Right lobe of liver (tissue), 6 donors: ENCODE data around the gene KCNQ5. TPM values are rescaled to one million over a fixed set of nuclear protein-coding genes. Genes with fewer than 3 reads are reported as not detected.

ENCODE experiments used
- ATAC-seq, 4 donors: fragments of 200-7000 bp; cut with Tn5 transposase; one replicate each; pipeline ENCODE4 v1.9.1; 2020; ENCODE audit warnings: mild to moderate bottlenecking in 4 of 4, moderate library complexity in 4 of 4
- DNase-seq, 3 donors: peaks; one replicate each; pipeline ENCODE4 v3.0.0-alpha.2; 2020
- H3K27ac ChIP-seq, 3 donors: fragments of 200-600 bp; one replicate each; pipeline ENCODE4 v1.8.0; 2022
- H3K27me3 ChIP-seq, 2 donors: fragments of 200-600 bp; one replicate each; pipeline ENCODE4 v1.8.0; 2022
- H3K36me3 ChIP-seq, 4 donors: fragments of 200-600 bp; sonication (generic) in 1 of 4; one replicate each; pipeline versions ENCODE4 v1.5.1 to v1.8.0; 2017 to 2022; ENCODE audit warnings: control low read depth in 1 of 4
- H3K4me1 ChIP-seq, 4 donors: fragments of 200-600 bp; sonication (generic) in 1 of 4; one replicate each; pipeline versions ENCODE4 v1.5.1 to v1.8.0; 2017 to 2022; ENCODE audit warnings: control low read depth in 1 of 4
- H3K4me3 ChIP-seq, 3 donors: fragments of 200-600 bp; one replicate each; pipeline ENCODE4 v1.8.0; 2022
- H3K9me3 ChIP-seq, 4 donors: fragments of 200-600 bp; sonication (generic) in 1 of 4; one replicate each; pipeline versions ENCODE4 v1.5.1 to v1.8.0; 2017 to 2022; ENCODE audit warnings: control low read depth in 1 of 4
- CTCF ChIP-seq, 4 donors: fragments of 200-600 bp in 3 of 4; fragments of 450-650 bp in 1 of 4; IDR thresholded peaks; one replicate each; pipeline versions ENCODE4 v1.5.1 to v1.8.0; 2016 to 2022; ENCODE audit warnings: antibody characterized with exemption in 4 of 4, mild to moderate bottlenecking in 2 of 4
- POLR2A ChIP-seq: fragments of 450-650 bp; IDR thresholded peaks from one replicate; pipeline ENCODE4 v1.6.1; 2017; ENCODE audit warnings: antibody characterized with exemption, mild to moderate bottlenecking
- WGBS: methylation state at CpG from one replicate; pipeline ENCODE4 v1.1.6; 2018; ENCODE audit warnings: low coverage, low lambda C conversion rate; ENCODE audit not compliant: insufficient coverage; ENCODE audit errors: missing lambda C conversion rate; 5-methylcytosine and 5-hydroxymethylcytosine counted together
- intact Hi-C, 2 donors: fragments of 100-400 bp; cut with DNase I; formaldehyde crosslinking; loops; one replicate each; pipeline versions ENCODE4 v1.11.2 to v1.14.1; 2022
- total RNA-seq, 6 experiments: library from RNA; depleted of rRNA in 2 of 6; stranded (reverse); fragments of >200 nt in 2 of 6; fragmentation: NEBNext Ultra II Directional in 3 of 6; extraction: Animal tissue kit (Norgen Biotek cat#: 25700) in 3 of 6; gene quantifications; one replicate each; pipeline versions ENCODE4 v1.1.0 to v1.2.4, GENCODE V29; 2016 to 2023
- donor health status: DM: no; HTN: yes; CAD: no.
- donor health status: DM: no; HTN: no; CAD: no.
- donor health status: DM: no; HTN: no; CAD: no.
- donor health status: DM: no; HTN: yes; CAD: no.
- donor health status: DM: no; HTN: yes; CAD: no.

The KCNQ5 gene
- total RNA-seq, 6 experiments from 2014 or later: 0.04 to 0.11 TPM; not detected in 4

- Histone ChIP-seq H3K27me3 (no peaks in the 10 kb centered on the region), H3K4me1 (no peaks in the 10 kb centered on the region), H3K9me3 (no peaks in the 10 kb centered on the region), H3K4me3 (no peak overlapping the region), H3K36me3 (no peaks in the 10 kb centered on the region), H3K27ac (no peak overlapping the region)
- DNase-seq (no peak), ATAC-seq (no peak)
- no peak for TF ChIP-seq CTCF (IDR thresholded peaks at IDR 0.05)
- 61% methylated on average over 10 of the region's 10 CpGs for WGBS
- intact Hi-C loops: no loop called here
These were observed 172.0 kb downstream of the KCNQ5 start for GRCh38 chr6:72793641-72794395.

- TF ChIP-seq POLR2A: no peak
- TF ChIP-seq CTCF (IDR thresholded peaks at IDR 0.05): no peak
- intact Hi-C loops: no loop called here
- Histone ChIP-seq H3K36me3 (no peaks in the 10 kb centered on the region), H3K27me3 (no peaks in the 10 kb centered on the region), H3K4me3 (no peak overlapping the region), H3K9me3 (no peaks in the 10 kb centered on the region), H3K27ac (no peak overlapping the region), H3K4me1 (no peaks in the 10 kb centered on the region)
- WGBS: 31% methylated on average over 2 of the region's 2 CpGs
- DNase-seq: no peak
- no peak for ATAC-seq
These were observed 176.3 kb downstream of the KCNQ5 start for GRCh38 chr6:72798196-72798595.

- Histone ChIP-seq H3K27me3 (no peaks in the 10 kb centered on the region), H3K4me1 (no peaks in the 10 kb centered on the region), H3K27ac (no peak overlapping the region), H3K4me3 (no peak overlapping the region), H3K36me3 (no peaks in the 10 kb centered on the region), H3K9me3 (no peaks in the 10 kb centered on the region)
- no peak for ATAC-seq
- no peak for DNase-seq
- intact Hi-C loops: no loop called here
- TF ChIP-seq CTCF (IDR thresholded peaks at IDR 0.05) (no peak), POLR2A (no peak)
- 55% methylated on average over 4 of the region's 4 CpGs for WGBS
These were observed 188.0 kb downstream of the KCNQ5 start for GRCh38 chr6:72809746-72810379.

- no peak for TF ChIP-seq POLR2A
- Histone ChIP-seq H3K9me3 (no peaks in the 10 kb centered on the region), H3K27ac (no peak overlapping the region), H3K36me3 (no peaks in the 10 kb centered on the region), H3K27me3 (no peaks in the 10 kb centered on the region), H3K4me1 (no peaks in the 10 kb centered on the region), H3K4me3 (no peak overlapping the region)
- WGBS: 32% methylated on average over 4 of the region's 4 CpGs
- DNase-seq (no peak), ATAC-seq (no peak)
- intact Hi-C loops: no loop called here
These were observed 188.9 kb downstream of the KCNQ5 start for GRCh38 chr6:72810571-72811280.

GRCh38 chr6:72811971-72812421 is 190.1 kb downstream of the KCNQ5 start:
- WGBS: 23% methylated on average over 6 of the region's 6 CpGs
- H3K27ac ChIP-seq: no peak overlapping the region
- intact Hi-C loops: no loop called here
- TF ChIP-seq CTCF (IDR thresholded peaks at IDR 0.05) (no peak), POLR2A (no peak)
- H3K27me3 ChIP-seq: no peaks in the 10 kb centered on the region
- no peaks in the 10 kb centered on the region for H3K36me3 ChIP-seq
- ATAC-seq (no peak), DNase-seq (no peak)
- H3K4me3 ChIP-seq: no peak overlapping the region
- H3K4me1 ChIP-seq: no peaks in the 10 kb centered on the region
- no peaks in the 10 kb centered on the region for H3K9me3 ChIP-seq
